K562 (cell line): ENCODE data around the gene NMNAT1. TPM values are rescaled to one million over a fixed set of nuclear protein-coding genes. Genes with fewer than 3 reads are reported as not detected.

Experiments
- ATAC-seq: fragments of 200-7000 bp; cut with Tn5 transposase; 3 replicates; pipeline ENCODE4 v1.9.1; 2020; ENCODE audit warnings: moderate library complexity
- BruUV-seq: library from RNA; stranded (reverse); fragments of 400-500 nt; replicated peaks from 2 replicates; lab custom pipeline; 2021; lab: Mats Ljungman, UMichigan
- CTCF ChIA-PET: fragments of 300-600 bp; formaldehyde crosslinking; extraction: SDS; loops from one replicate; lab custom pipeline; 2021; ENCODE audit warnings: low intra/inter-chr PET ratio; lab: Yijun Ruan, JAX
- POLR2A ChIA-PET: fragments of 300-600, 350-650 bp; sonication (Branson Sonifier 250); formaldehyde crosslinking; extraction: SDS; loops from one replicate; lab custom pipeline; 2021; ENCODE audit warnings: antibody characterized with exemption, inconsistent platforms; lab: Yijun Ruan, JAX
- DNase-seq, 4 experiments: peaks; one replicate each; pipeline versions ENCODE4 v3.0.0 to v3.0.0-alpha.2; 2011 to 2018; ENCODE audit warnings: low spot score in 3 of 4, mixed read lengths in 3 of 4; ENCODE audit errors: extremely low read depth in 1 of 4
- FAIRE-seq: peaks from 2 replicates; lab custom pipeline; 2011; peaks lifted over from hg19 to GRCh38; lab: Jason Lieb, UNC
- H2AFZ ChIP-seq: 2 replicates; pipeline ENCODE4 v1.6.0; 2011; ENCODE audit warnings: low read depth, low read length, control low read depth, inconsistent platforms
- H3K27ac ChIP-seq: fragments of 200-600 bp; 3 replicates; pipeline ENCODE4 v1.8.0; 2011; ENCODE audit warnings: low read depth, mild to moderate bottlenecking, control low read depth, inconsistent platforms, low read length, moderate library complexity, mixed read lengths; ENCODE audit errors: extremely low read depth
- H3K27me3 ChIP-seq, 2 experiments: fragments of 300-600 bp in 1 of 2; 2 replicates in 1 of 2; 3 replicates in 1 of 2; pipeline versions ENCODE4 v1.6.0 to v1.8.0; 2011; ENCODE audit warnings: inconsistent platforms in 2 of 2, low read length in 2 of 2, mild to moderate bottlenecking in 1 of 2, mixed read lengths in 1 of 2, moderate library complexity in 1 of 2; ENCODE audit not compliant: control insufficient read depth in 2 of 2, insufficient read depth in 2 of 2
- H3K36me3 ChIP-seq: fragments of 300-600 bp; 3 replicates; pipeline ENCODE4 v1.8.0; 2011; ENCODE audit warnings: mild to moderate bottlenecking, low read length, inconsistent platforms; ENCODE audit not compliant: control insufficient read depth, insufficient read depth
- H3K4me1 ChIP-seq, 2 experiments: fragments of 200-600 bp in 1 of 2; replicated peaks in 1 of 2; 2 replicates in 1 of 2; 3 replicates in 1 of 2; pipeline versions ENCODE4 v1.5.1 to v1.8.0; 2011; ENCODE audit warnings: inconsistent platforms in 2 of 2, low read length in 2 of 2, mild to moderate bottlenecking in 1 of 2, mixed read lengths in 1 of 2, moderate library complexity in 1 of 2; ENCODE audit not compliant: control insufficient read depth in 2 of 2, insufficient read depth in 2 of 2
- H3K4me2 ChIP-seq: 2 replicates; pipeline ENCODE4 v1.6.1; 2011; ENCODE audit warnings: low read length, control low read depth, inconsistent platforms, mixed read lengths; ENCODE audit not compliant: insufficient read depth
- H3K4me3 ChIP-seq: fragments of 200-600 bp; sonication (generic), shearing (Covaris generic); 2 replicates; pipeline ENCODE4 v1.5.1; 2016; ENCODE audit warnings: control low read depth, inconsistent platforms
- H3K79me2 ChIP-seq: fragments of 200-600 bp; 3 replicates; pipeline ENCODE4 v1.8.0; 2011; ENCODE audit warnings: low read length, inconsistent platforms; ENCODE audit not compliant: control insufficient read depth, insufficient read depth
- H3K9ac ChIP-seq, 2 experiments: 2 replicates each; pipeline versions ENCODE4 v1.6.0 to v1.6.1; 2011; ENCODE audit warnings: low read depth in 2 of 2, low read length in 2 of 2, control low read depth in 1 of 2, inconsistent platforms in 1 of 2, mild to moderate bottlenecking in 1 of 2, mixed read lengths in 1 of 2; ENCODE audit not compliant: insufficient read depth in 1 of 2
- H3K9me1 ChIP-seq: one replicate; pipeline ENCODE4 v1.6.0; 2011; ENCODE audit warnings: inconsistent platforms, mild to moderate bottlenecking, low read length, moderate library complexity; ENCODE audit not compliant: control insufficient read depth, insufficient read depth
- H3K9me3 ChIP-seq: replicated peaks from 2 replicates; pipeline ENCODE4 v1.5.1; 2011; ENCODE audit warnings: low read depth, low read length, inconsistent platforms; ENCODE audit not compliant: control insufficient read depth, insufficient read depth
- H4K20me1 ChIP-seq: replicated peaks from 2 replicates; pipeline ENCODE4 v1.6.1; 2011; ENCODE audit warnings: low read length, inconsistent platforms, mixed read lengths; ENCODE audit not compliant: control insufficient read depth, insufficient read depth
- C11orf30 ChIP-seq: fragments of 450-650 bp; IDR thresholded peaks from 2 replicates; pipeline ENCODE4 v1.6.1; 2016; ENCODE audit warnings: low read depth, mild to moderate bottlenecking
- CBX5 ChIP-seq: IDR thresholded peaks from 2 replicates; pipeline ENCODE4 v1.6.1; 2014; ENCODE audit warnings: low read depth, borderline replicate concordance
- CREB3L1 ChIP-seq: fragments of 450-650 bp; IDR thresholded peaks from 2 replicates; pipeline ENCODE4 v1.6.1; 2014; ENCODE audit warnings: low read depth, mild to moderate bottlenecking, moderate library complexity, borderline replicate concordance
- DACH1 ChIP-seq: fragments of 450-650 bp; IDR thresholded peaks from 2 replicates; pipeline ENCODE4 v1.6.1; 2018; ENCODE audit not compliant: partially characterized antibody
- NEUROD1 ChIP-seq: fragments of 150-350 bp; IDR thresholded peaks from 2 replicates; pipeline ENCODE4 v1.6.1; 2014; ENCODE audit warnings: borderline replicate concordance, low read length, low read depth; ENCODE audit not compliant: partially characterized antibody
- NKRF ChIP-seq: fragments of 450-650 bp; IDR thresholded peaks from 2 replicates; pipeline ENCODE4 v1.6.1; 2016; ENCODE audit warnings: borderline replicate concordance
- OTX1 ChIP-seq: fragments of 450-650 bp; formaldehyde crosslinking; IDR thresholded peaks from 2 replicates; pipeline ENCODE4 v1.4.0; 2022; ENCODE audit warnings: mild to moderate bottlenecking
- POLR2G ChIP-seq: fragments of 200-400 bp; formaldehyde crosslinking; IDR thresholded peaks from 2 replicates; pipeline ENCODE4 v1.6.1; 2017; ENCODE audit warnings: low read depth, mild to moderate bottlenecking, antibody characterized with exemption, low read length, moderate library complexity
- POLR2H ChIP-seq: IDR thresholded peaks from 2 replicates; pipeline ENCODE4 v1.6.1; 2016; ENCODE audit warnings: missing genetic modification characterization, low read depth, mild to moderate bottlenecking, control low read depth, missing compliant biosample characterization, moderate library complexity
- RAD51 ChIP-seq: fragments of 450-650 bp; IDR thresholded peaks from 2 replicates; pipeline ENCODE4 v1.7.1; 2016; ENCODE audit warnings: low read depth, mild to moderate bottlenecking, borderline replicate concordance
- RBFOX2 ChIP-seq: fragments of 200-400 bp; formaldehyde crosslinking; IDR thresholded peaks from 2 replicates; pipeline ENCODE4 v1.6.1; 2017; ENCODE audit warnings: low read depth, mild to moderate bottlenecking, low read length, moderate library complexity
- RFX5 ChIP-seq: IDR thresholded peaks from 2 replicates; pipeline ENCODE4 v1.6.1; 2011; ENCODE audit warnings: low read depth, mild to moderate bottlenecking, improper control_type of control experiment, low read length
- THAP12 ChIP-seq: fragments of 250-450 bp; sonication (Bioruptor Pico); IDR thresholded peaks from 2 replicates; pipeline ENCODE4 v1.9.0; 2021; ENCODE audit warnings: mild to moderate bottlenecking, inconsistent platforms
- ZNF699 ChIP-seq: fragments of 250-450 bp; sonication (Bioruptor Pico); IDR thresholded peaks from 2 replicates; pipeline ENCODE4 v1.8.0; 2021; ENCODE audit warnings: mild to moderate bottlenecking, moderate library complexity; ENCODE audit not compliant: insufficient replicate concordance
- WGBS: fragments of 100-300 bp; shearing (Covaris generic); methylation state at CpG from one replicate; pipeline ENCODE4 v1.1.6; 2016; ENCODE audit warnings: low coverage, mixed read lengths; ENCODE audit not compliant: insufficient coverage; ENCODE audit errors: missing lambda C conversion rate; 5-methylcytosine and 5-hydroxymethylcytosine counted together
- in situ Hi-C: fragments of 300-500 bp; cut with MboI; formaldehyde crosslinking; loops from 4 replicates; pipeline ENCODE4 v1.15.0; 2018; ENCODE audit warnings: inconsistent platforms, mixed read lengths
- intact Hi-C: fragments of 100-400 bp; cut with micrococcal nuclease; formaldehyde crosslinking; loops from 2 replicates; pipeline ENCODE4 v1.14.2; 2022
- polyA plus RNA-seq, 8 experiments: library from polyadenylated mRNA; depleted of rRNA in 4 of 8; stranded (reverse) in 5 of 8; unstranded in 3 of 8; fragments of >200 nt; fragmentation: Nextera tagmentation in 2 of 8; fragmentation: Illumina TruSeq in 1 of 8; extraction: Ambion mirVana in 2 of 8; extraction: Trizol in 1 of 8; gene quantifications; 2 replicates each; pipeline versions ENCODE4 v1.2.1 to v1.2.3, GENCODE V29; 2011 to 2014; ENCODE audit warnings: inconsistent platforms in 1 of 8, missing spikeins in 1 of 8
- total RNA-seq, 7 experiments: library from RNA; depleted of rRNA in 6 of 7; stranded (reverse); fragments of >200 nt in 6 of 7; fragmentation: Illumina TruSeq in 2 of 7; extraction: Trizol in 2 of 7; gene quantifications; 2 replicates each; pipeline versions ENCODE4 v1.2.1 to v1.2.3, GENCODE V29; 2011 to 2021; ENCODE audit warnings: low replicate concordance in 1 of 7

NMNAT1 gene
- total and polyA plus RNA-seq, 9 of the 15 experiments (the other 6 are each of a cell fraction or from before 2014, with no cell fraction given), result 5.1 to 14.6 (median 12.1) TPM

- ChIA-PET POLR2A (interaction anchor here (0.6 to 3.6 kb wide), 11 partner anchors 9 to 281 kb away, joined by 3 to 31 read pairs (median 3); partner anchors contain the start of genes LZIC and NMNAT1), CTCF (interaction anchor here (0.6 to 1.9 kb wide), 7 partner anchors 82 to 766 kb away, joined by 3 to 9 read pairs (median 4); partner anchors contain the start of genes LZIC and NMNAT1)
- Histone ChIP-seq H3K36me3 (peaks cover 13% of the 10 kb centered on the region; the same call in 1 of the 3 replicates), H3K27me3 (no peaks in the 10 kb centered on the region), H3K4me2 (peak within 1 kb of the TSS; percentile 99), H3K4me1 (peaks cover 3 to 14% of the 10 kb centered on the region in 2 experiments; a peak in 2 of 5 replicates), H3K9me3 (no peaks in the 10 kb centered on the region), H3K4me3 (peak within 1 kb of the TSS; percentile 62), H4K20me1 (no peaks in the 10 kb centered on the region), H2AFZ (peak within 1 kb of the TSS; percentile 98), H3K9ac (peak within 1 kb of the TSS; percentile 84 to 97), H3K27ac (peak within 1 kb of the TSS; percentile 97), H3K79me2 (peaks cover 48% of the 10 kb centered on the region), H3K9me1 (no peaks in the 10 kb centered on the region)
- intact Hi-C loops (loop anchor here (1.0 to 10.0 kb wide), 3 partner anchors 89 to 392 kb away; partner anchors contain the start of genes LZIC and NMNAT1), in situ Hi-C loops (no loop called here)
- TSS peak; percentile 79 for BruUV-seq
- under 1% methylated on average over 61 of the region's 73 CpGs for WGBS
- ATAC-seq (peak; percentile 93), FAIRE-seq (peak; percentile 77), DNase-seq (peak; percentile 98 to 99 (median 99))
- TF ChIP-seq NKRF (peak; percentile 84), OTX1 (CRISPR knock-in tag) (peak; percentile 47; the same call in 1 of the 2 replicates), DACH1 (peak; percentile 1), NEUROD1 (peak; percentile 12), CBX5 (peak; percentile 57; the same call in 1 of the 2 replicates), THAP12 (0 out of 2 replicates have a peak, but pooled peaks have one; percentile 64), RFX5 (0 out of 2 replicates have a peak, but pooled peaks have one; percentile 49), C11orf30 (peak; percentile 96), ZNF699 (CRISPR knock-in tag) (no peak), RBFOX2 (peak; percentile 85), POLR2G (peak; percentile 84), CREB3L1 (peak; percentile 57), POLR2H (tag) (peak; percentile 73), RAD51 (peak; percentile 99)
Observed at GRCh38 chr1:10032590-10033358, 89.5 kb downstream of the NMNAT1 start, which contains the start of gene UBE4B. TSS of gene UBE4B (plus strand) at chr1:10032958. CDS start at chr1:10033671, 713 bp downstream.
